Spleen (tissue), 13 donors: ENCODE data around the gene MYL5. TPM values are rescaled to one million over a fixed set of nuclear protein-coding genes. Genes with fewer than 3 reads are reported as not detected.
A peak's percentile ranks its signal among the peaks of the same experiment; 100 is the strongest.

Experiments used
- DNase-seq: peaks from one replicate; pipeline ENCODE4 v3.0.0-alpha.2; 2020
- H3K27ac ChIP-seq, 8 donors: fragments of 200-600 bp; sonication (generic) in 7 of 8; 1 replicate in 4 of 8; 2 replicates in 4 of 8; pipeline versions ENCODE4 v1.5.0 to v1.8.0; 2016 to 2021; ENCODE audit warnings: inconsistent platforms in 4 of 8, mild to moderate bottlenecking in 4 of 8, moderate library complexity in 1 of 8
- H3K27me3 ChIP-seq, 7 donors: fragments of 200-600 bp; sonication (generic) in 6 of 7; replicated peaks in 1 of 7; 1 replicate in 4 of 7; 2 replicates in 3 of 7; pipeline versions ENCODE4 v1.5.0 to v1.8.0; 2016 to 2021; ENCODE audit warnings: inconsistent platforms in 3 of 7, mild to moderate bottlenecking in 1 of 7
- H3K36me3 ChIP-seq, 6 donors: fragments of 200-600 bp; sonication (generic) in 5 of 6; 1 replicate in 4 of 6; 2 replicates in 2 of 6; pipeline versions ENCODE4 v1.5.0 to v1.8.0; 2016 to 2021; ENCODE audit warnings: inconsistent platforms in 2 of 6
- H3K4me1 ChIP-seq, 6 donors: fragments of 200-600 bp; sonication (generic) in 5 of 6; 1 replicate in 3 of 6; 2 replicates in 3 of 6; pipeline versions ENCODE4 v1.5.0 to v1.8.0; 2016 to 2021; ENCODE audit warnings: inconsistent platforms in 3 of 6
- H3K4me3 ChIP-seq, 8 donors: fragments of 200-600 bp; sonication (generic) in 7 of 8; 1 replicate in 4 of 8; 2 replicates in 4 of 8; pipeline versions ENCODE4 v1.5.0 to v1.8.0; 2016 to 2021; ENCODE audit warnings: inconsistent platforms in 4 of 8, mild to moderate bottlenecking in 4 of 8, moderate library complexity in 2 of 8
- H3K9me3 ChIP-seq, 8 donors: fragments of 200-600 bp; sonication (generic) in 7 of 8; 1 replicate in 4 of 8; 2 replicates in 4 of 8; pipeline versions ENCODE4 v1.5.0 to v1.8.0; 2016 to 2021; ENCODE audit warnings: inconsistent platforms in 4 of 8
- POLR2A ChIP-seq, 3 donors: fragments of 450-650 bp; IDR thresholded peaks; one replicate each; pipeline ENCODE4 v1.5.1; 2017; ENCODE audit warnings: antibody characterized with exemption in 3 of 3, mild to moderate bottlenecking in 1 of 3
- POLR2AphosphoS5 ChIP-seq, 3 donors: sonication (generic); formaldehyde crosslinking; IDR thresholded peaks; one replicate each; pipeline ENCODE4 v1.5.1; 2017; ENCODE audit warnings: antibody characterized with exemption in 3 of 3
- WGBS, 5 donors: extraction: QIAGEN DNeasy Blood & Tissue Kit in 3 of 5; methylation state at CpG; one replicate each; pipeline versions ENCODE4 v1.1.5 to v1.1.7; 2013 to 2018; 5-methylcytosine and 5-hydroxymethylcytosine counted together
- intact Hi-C: fragments of 100-400 bp; cut with DNase I; formaldehyde crosslinking; loops from one replicate; pipeline ENCODE4 v1.15.0; 2023; ENCODE audit warnings: low total_unique reads
- long read RNA-seq, 2 donors: transcript quantifications; one replicate each; lab custom pipeline, GENCODE V29; 2026
- polyA plus RNA-seq, 3 donors: library from polyadenylated mRNA; stranded (reverse); fragments of 200-250 nt; gene quantifications; one replicate each; pipeline ENCODE4 v1.2.1, GENCODE V29; 2013
- total RNA-seq, 7 donors: library from RNA; depleted of rRNA in 3 of 7; stranded (reverse); fragments of >200 nt in 3 of 7; fragmentation: NEBNext Ultra II Directional in 4 of 7; extraction: Animal tissue kit (Norgen Biotek cat#: 25700) in 4 of 7; gene quantifications; one replicate each; pipeline versions ENCODE4 v1.1.0 to v1.2.1, GENCODE V29; 2016 to 2021
- TF ChIP-seq, protein P1 (sequence below), 11 experiments: fragments of 200-600 bp in 7 of 11; fragments of 450-650 bp in 4 of 11; sonication (generic) in 4 of 11; IDR thresholded peaks in 8 of 11; conservative IDR thresholded peaks in 3 of 11; 1 replicate in 7 of 11; 2 replicates in 4 of 11; pipeline versions ENCODE4 v1.4.0 to v1.8.0; 2016 to 2021; ENCODE audit warnings: antibody characterized with exemption in 11 of 11, inconsistent platforms in 4 of 11, mild to moderate bottlenecking in 1 of 11
- donor health status: healthy with polysubstance abuse.
- donor health status: DM: no; HTN: no; CAD: no; lungs with moderate emphysema.
- donor health status: DM: no; HTN: no; CAD: no.
- donor health status: Bipolar disorder and iron deficiency.
- donor health status: healthy.
- donor health status: DM: no; HTN: no; CAD: no.
- donor health status: DM: yes; HTN: yes; CAD: no.

MYL5 gene, protein sequence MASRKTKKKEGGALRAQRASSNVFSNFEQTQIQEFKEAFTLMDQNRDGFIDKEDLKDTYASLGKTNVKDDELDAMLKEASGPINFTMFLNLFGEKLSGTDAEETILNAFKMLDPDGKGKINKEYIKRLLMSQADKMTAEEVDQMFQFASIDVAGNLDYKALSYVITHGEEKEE
- 10 to 100 TPM in 6 of 7 donors, 1 to 10 TPM in 1; 9.2 to 28.2 (median 14.6) TPM for total RNA-seq
- polyA plus RNA-seq, result 10 to 100 TPM; 18.9 to 32.6 (median 20.0) TPM
- long read RNA-seq, donor 1, result 0 reads
- long read RNA-seq, donor 2, result 0 reads

DNA sequence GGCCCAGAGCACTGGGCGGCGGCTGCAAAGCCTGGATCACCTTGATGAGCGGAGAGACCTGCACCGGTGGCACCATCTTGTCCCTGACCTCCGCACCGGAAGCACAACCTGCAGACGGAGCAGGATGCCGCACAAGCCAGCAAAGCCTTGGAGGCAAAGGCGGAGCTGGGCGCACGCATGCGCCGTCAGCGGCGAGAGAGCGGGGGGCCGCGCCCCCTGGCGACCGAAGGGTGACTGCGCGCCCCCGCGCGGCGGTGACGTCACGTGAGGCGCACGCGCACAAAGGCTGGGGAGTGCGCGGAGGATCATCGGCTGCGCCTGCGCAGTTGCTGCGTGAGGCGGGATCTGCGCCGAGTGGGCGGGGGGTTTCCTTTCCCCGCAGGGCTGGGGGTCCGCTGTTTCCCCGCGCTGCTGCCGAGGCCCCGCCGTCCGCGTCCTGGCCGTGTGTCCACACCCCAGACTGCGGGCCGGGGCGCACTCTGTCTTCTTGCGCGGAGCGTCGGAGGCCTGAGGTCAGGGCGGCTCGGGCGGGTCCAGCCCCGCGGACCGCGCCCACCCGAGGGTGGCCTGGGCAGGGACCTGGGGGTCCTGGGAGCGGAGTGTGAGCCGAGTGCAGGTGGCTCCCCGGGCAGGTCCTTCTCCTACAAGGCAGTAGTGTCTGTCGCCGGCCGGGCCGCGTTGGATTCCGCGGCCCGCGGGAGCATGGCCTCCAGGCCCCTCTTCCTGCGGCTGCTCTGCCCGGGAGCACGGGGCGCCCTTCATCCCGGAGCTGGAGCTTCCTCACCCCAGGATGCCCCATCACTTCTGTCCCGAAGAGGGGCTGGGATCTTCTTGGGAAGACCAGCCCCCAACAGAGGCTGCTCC, at the start of gene MYL5, which contains the start of gene ATP5ME:
MYL5 (plus strand) TSS at position 371 of the 864 bp plus-strand sequence. CDS start 3,485 bp downstream, outside the sequence.
ATP5ME (minus strand) TSS at position 105 of the 864 bp plus-strand sequence; CDS start at position 76, 29 bp downstream.
- H3K4me1 ChIP-seq, result peaks cover 19 to 45% (median 36%) of the 10 kb centered on the region in 6 donors
- WGBS, 5 donors, result 0 to 1% (median 0%) methylated on average over 23 to 84 of the region's 84 CpGs
- H3K9me3 ChIP-seq, result no peaks in the 10 kb centered on the region
- peak within 1 kb of the TSS; percentile 55 to 89 (median 81) for H3K4me3 ChIP-seq
- intact Hi-C loops, result no loop called here
- TF ChIP-seq POLR2AphosphoS5 (IDR thresholded peaks at IDR 0.05), result peak; percentile 95 to 97 (median 96)
- peak; percentile 39 to 61 (median 46) for TF ChIP-seq POLR2A (IDR thresholded peaks at IDR 0.05)
- TF ChIP-seq, protein P1, sequence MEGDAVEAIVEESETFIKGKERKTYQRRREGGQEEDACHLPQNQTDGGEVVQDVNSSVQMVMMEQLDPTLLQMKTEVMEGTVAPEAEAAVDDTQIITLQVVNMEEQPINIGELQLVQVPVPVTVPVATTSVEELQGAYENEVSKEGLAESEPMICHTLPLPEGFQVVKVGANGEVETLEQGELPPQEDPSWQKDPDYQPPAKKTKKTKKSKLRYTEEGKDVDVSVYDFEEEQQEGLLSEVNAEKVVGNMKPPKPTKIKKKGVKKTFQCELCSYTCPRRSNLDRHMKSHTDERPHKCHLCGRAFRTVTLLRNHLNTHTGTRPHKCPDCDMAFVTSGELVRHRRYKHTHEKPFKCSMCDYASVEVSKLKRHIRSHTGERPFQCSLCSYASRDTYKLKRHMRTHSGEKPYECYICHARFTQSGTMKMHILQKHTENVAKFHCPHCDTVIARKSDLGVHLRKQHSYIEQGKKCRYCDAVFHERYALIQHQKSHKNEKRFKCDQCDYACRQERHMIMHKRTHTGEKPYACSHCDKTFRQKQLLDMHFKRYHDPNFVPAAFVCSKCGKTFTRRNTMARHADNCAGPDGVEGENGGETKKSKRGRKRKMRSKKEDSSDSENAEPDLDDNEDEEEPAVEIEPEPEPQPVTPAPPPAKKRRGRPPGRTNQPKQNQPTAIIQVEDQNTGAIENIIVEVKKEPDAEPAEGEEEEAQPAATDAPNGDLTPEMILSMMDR (IDR thresholded peaks at IDR 0.05 in 8 of 11, conservative IDR thresholded peaks at IDR 0.05 in 3 of 11), result peak; percentile 95 to 99 (median 98)
- H3K36me3 ChIP-seq, result peaks cover 0 to 34% (median 26%) of the 10 kb centered on the region in 6 donors
- H3K27ac ChIP-seq, result peak within 1 kb of the TSS; percentile 93 to 99 (median 97)
- DNase-seq, result peak; percentile 100
- no peaks in the 10 kb centered on the region for H3K27me3 ChIP-seq

DNA sequence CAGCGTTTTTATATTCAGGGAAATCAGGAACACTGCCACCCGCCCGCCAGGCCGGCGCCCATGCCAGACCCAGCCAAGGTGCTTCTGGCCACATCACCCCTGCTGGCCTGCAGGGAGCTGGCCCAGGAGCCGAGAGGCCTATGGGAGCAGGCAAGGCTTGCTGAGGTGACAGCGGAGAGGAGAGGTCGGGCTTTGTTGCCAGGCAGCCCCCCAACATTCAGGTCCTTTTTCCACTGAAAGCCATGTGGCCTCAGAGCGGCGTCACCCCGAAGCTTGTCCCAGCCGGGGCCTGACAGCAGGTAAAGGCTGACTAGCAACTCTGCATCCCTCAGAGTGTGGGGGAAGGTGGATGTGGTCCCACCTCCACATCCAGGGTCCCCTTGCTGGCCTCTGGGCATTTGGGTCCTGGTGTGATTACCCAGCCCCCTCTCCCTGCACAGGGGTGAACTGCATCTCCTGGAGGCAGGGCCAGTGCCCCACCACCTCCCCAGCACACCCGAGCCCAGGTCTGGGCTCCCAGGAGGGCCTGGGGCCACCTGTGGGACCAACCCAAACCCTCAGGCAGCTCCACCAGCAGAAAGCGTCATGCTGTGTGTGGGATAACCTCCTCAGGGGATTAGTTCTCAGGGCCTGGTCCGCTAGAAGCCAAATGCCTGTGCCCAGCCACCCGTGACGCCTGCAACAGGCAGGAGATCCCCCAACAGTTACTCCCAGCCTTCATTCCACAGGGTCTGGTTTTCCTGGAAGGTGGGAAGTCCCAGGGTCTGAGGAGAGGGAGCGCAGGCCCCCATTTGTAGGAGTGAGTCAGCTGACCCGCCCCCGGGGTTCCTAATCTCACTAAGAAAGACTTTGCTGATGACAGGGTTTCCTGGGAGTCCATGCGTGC, 49.4 kb upstream of the MYL5 start, which contains the start of gene PDE6B:
PDE6B (plus strand) TSS at position 869 of the 886 bp plus-strand sequence. CDS start 54 bp downstream, outside the sequence.
- Histone ChIP-seq H3K36me3 (no peaks in the 10 kb centered on the region), H3K4me1 (no peaks in the 10 kb centered on the region), H3K27me3 (peaks cover 0 to 51% (median 0%) of the 10 kb centered on the region in 7 donors), H3K4me3 (no peak within 1 kb of the TSS), H3K27ac (no peak within 1 kb of the TSS), H3K9me3 (no peaks in the 10 kb centered on the region)
- WGBS, 5 donors, result 77 to 86% (median 83%) methylated on average over 14 to 21 of the region's 21 CpGs
- TF ChIP-seq, protein P1 (IDR thresholded peaks at IDR 0.05 in 8 of 11, conservative IDR thresholded peaks at IDR 0.05 in 3 of 11), result no peak
- TF ChIP-seq POLR2A (IDR thresholded peaks at IDR 0.05) (no peak), POLR2AphosphoS5 (IDR thresholded peaks at IDR 0.05) (no peak)
- intact Hi-C loops, result no loop called here
- DNase-seq, result peak; percentile 52

DNA sequence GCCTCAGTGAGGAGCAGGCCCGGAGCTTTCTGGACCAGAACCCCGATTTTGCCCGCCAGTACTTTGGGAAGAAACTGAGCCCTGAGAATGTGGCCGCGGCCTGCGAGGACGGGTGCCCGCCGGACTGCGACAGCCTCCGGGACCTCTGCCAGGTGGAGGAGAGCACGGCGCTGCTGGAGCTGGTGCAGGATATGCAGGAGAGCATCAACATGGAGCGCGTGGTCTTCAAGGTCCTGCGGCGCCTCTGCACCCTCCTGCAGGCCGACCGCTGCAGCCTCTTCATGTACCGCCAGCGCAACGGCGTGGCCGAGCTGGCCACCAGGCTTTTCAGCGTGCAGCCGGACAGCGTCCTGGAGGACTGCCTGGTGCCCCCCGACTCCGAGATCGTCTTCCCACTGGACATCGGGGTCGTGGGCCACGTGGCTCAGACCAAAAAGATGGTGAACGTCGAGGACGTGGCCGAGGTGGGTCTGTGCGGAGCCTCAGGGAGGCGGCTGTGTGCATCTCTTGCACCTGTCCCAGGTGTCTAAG, 48.6 kb upstream of the MYL5 start:
- Histone ChIP-seq H3K4me3 (no peak overlapping the region), H3K36me3 (no peaks in the 10 kb centered on the region), H3K27me3 (peaks cover 0 to 55% (median 0%) of the 10 kb centered on the region in 7 donors), H3K27ac (no peak overlapping the region), H3K4me1 (no peaks in the 10 kb centered on the region), H3K9me3 (no peaks in the 10 kb centered on the region)
- 92 to 96% (median 94%) methylated on average over 13 to 39 of the region's 39 CpGs for WGBS, 5 donors
- intact Hi-C loops, result no loop called here
- TF ChIP-seq POLR2AphosphoS5 (IDR thresholded peaks at IDR 0.05) (no peak), POLR2A (IDR thresholded peaks at IDR 0.05) (no peak)
- peak; percentile 58 for DNase-seq
